HG02678 (cell line): Measurements from ENCODE around the gene NOSIP.
"Not testable (repeated sequence)": the region's sequence is repeated elsewhere in the genome, so short reads cannot be mapped to it uniquely, and the experiment has no call there.

Experiments used
- ATAC-seq: cut with Tn5 transposase; IDR thresholded peaks from one replicate; pipeline ENCODE4 v1.9.1; 2021; ENCODE audit warnings: mild to moderate bottlenecking, moderate library complexity; ENCODE audit not compliant: unreplicated experiment

The NOSIP gene

GRCh38 chr19:49580264-49581006, at the start of gene NOSIP:
TSS of gene NOSIP (minus strand) at chr19:49580556. CDS start at chr19:49560691, 19,865 bp downstream.
- peak; percentile 93 for ATAC-seq

- ATAC-seq = no peak
Observed at GRCh38 chr19:49629659-49630058, 49.3 kb upstream of the NOSIP start.

GRCh38 chr19:49626226-49626625, 45.9 kb upstream of the NOSIP start:
- no peak for ATAC-seq

GRCh38 chr19:49624967-49625910, 44.9 kb upstream of the NOSIP start:
- no peak for ATAC-seq

GRCh38 chr19:49617860-49618259, 37.5 kb upstream of the NOSIP start:
- not testable (repeated sequence) for ATAC-seq

- ATAC-seq = no peak
Observed at GRCh38 chr19:49616945-49617344, 36.6 kb upstream of the NOSIP start.

- ATAC-seq = no peak
Observed at GRCh38 chr19:49616532-49616931, 36.2 kb upstream of the NOSIP start.

GRCh38 chr19:49615861-49616260, 35.5 kb upstream of the NOSIP start:
- ATAC-seq = no peak

- no peak for ATAC-seq
Observed at GRCh38 chr19:49614096-49614833, 33.9 kb upstream of the NOSIP start.

- no peak for ATAC-seq
Observed at GRCh38 chr19:49613374-49613773, 33.0 kb upstream of the NOSIP start.

- no peak for ATAC-seq
Observed at GRCh38 chr19:49609499-49610092, 29.2 kb upstream of the NOSIP start.

GRCh38 chr19:49605605-49606004, 25.2 kb upstream of the NOSIP start:
- no peak for ATAC-seq

- no peak for ATAC-seq
Observed at GRCh38 chr19:49602806-49603205, 22.4 kb upstream of the NOSIP start.

GRCh38 chr19:49601482-49602038, 21.2 kb upstream of the NOSIP start:
- ATAC-seq = no peak

- no peak for ATAC-seq
Observed at GRCh38 chr19:49599378-49600295, 19.3 kb upstream of the NOSIP start.

- no peak for ATAC-seq
Observed at GRCh38 chr19:49597703-49597974, 17.3 kb upstream of the NOSIP start.

- ATAC-seq = no peak
Observed at GRCh38 chr19:49596954-49597702, 16.8 kb upstream of the NOSIP start.

GRCh38 chr19:49596407-49596806, 16.1 kb upstream of the NOSIP start:
- no peak for ATAC-seq

GRCh38 chr19:49595819-49596404, 15.6 kb upstream of the NOSIP start:
- ATAC-seq = no peak
